GM06990 (cell line): ENCODE measurements around the gene DNHD1.
A peak's percentile ranks its signal among the peaks of the same experiment; 100 is the strongest.

ENCODE experiments used
- DNase-seq: peaks from one replicate; pipeline ENCODE4 v3.0.0-alpha.2; 2011; ENCODE audit not compliant: insufficient read length; ENCODE audit errors: extremely low read depth
- H3K27me3 ChIP-seq: replicated peaks from 2 replicates; pipeline ENCODE4 v1.6.0; 2011; ENCODE audit warnings: low read length; ENCODE audit not compliant: control insufficient read depth, insufficient read depth
- H3K36me3 ChIP-seq: 2 replicates; pipeline ENCODE4 v1.5.1; 2011; ENCODE audit warnings: low read length; ENCODE audit not compliant: control insufficient read depth, insufficient read depth
- H3K4me3 ChIP-seq: replicated peaks from 2 replicates; pipeline ENCODE4 v1.5.1; 2011; ENCODE audit warnings: low read depth, mild to moderate bottlenecking, control low read depth, low read length
- TF ChIP-seq, protein P1 (sequence below): IDR thresholded peaks from 2 replicates; pipeline ENCODE4 v1.5.1; 2011; ENCODE audit warnings: low read length, control low read depth, mild to moderate bottlenecking, inconsistent platforms; ENCODE audit not compliant: insufficient read depth, poor library complexity, severe bottlenecking

DNHD1 gene

GRCh38 chr11:6610591-6610990 is 113.5 kb downstream of the DNHD1 start:
- H3K4me3 ChIP-seq = no peak overlapping the region
- H3K27me3 ChIP-seq = no peaks in the 10 kb centered on the region
- TF ChIP-seq, protein P1, sequence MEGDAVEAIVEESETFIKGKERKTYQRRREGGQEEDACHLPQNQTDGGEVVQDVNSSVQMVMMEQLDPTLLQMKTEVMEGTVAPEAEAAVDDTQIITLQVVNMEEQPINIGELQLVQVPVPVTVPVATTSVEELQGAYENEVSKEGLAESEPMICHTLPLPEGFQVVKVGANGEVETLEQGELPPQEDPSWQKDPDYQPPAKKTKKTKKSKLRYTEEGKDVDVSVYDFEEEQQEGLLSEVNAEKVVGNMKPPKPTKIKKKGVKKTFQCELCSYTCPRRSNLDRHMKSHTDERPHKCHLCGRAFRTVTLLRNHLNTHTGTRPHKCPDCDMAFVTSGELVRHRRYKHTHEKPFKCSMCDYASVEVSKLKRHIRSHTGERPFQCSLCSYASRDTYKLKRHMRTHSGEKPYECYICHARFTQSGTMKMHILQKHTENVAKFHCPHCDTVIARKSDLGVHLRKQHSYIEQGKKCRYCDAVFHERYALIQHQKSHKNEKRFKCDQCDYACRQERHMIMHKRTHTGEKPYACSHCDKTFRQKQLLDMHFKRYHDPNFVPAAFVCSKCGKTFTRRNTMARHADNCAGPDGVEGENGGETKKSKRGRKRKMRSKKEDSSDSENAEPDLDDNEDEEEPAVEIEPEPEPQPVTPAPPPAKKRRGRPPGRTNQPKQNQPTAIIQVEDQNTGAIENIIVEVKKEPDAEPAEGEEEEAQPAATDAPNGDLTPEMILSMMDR = no peak
- H3K36me3 ChIP-seq = peaks cover 21% of the 10 kb centered on the region
- no peak for DNase-seq

GRCh38 chr11:6611092-6611962 is 114.2 kb downstream of the DNHD1 start:
- Histone ChIP-seq H3K27me3 (no peaks in the 10 kb centered on the region), H3K36me3 (peaks cover 25% of the 10 kb centered on the region), H3K4me3 (peak overlapping the region; percentile 62)
- TF ChIP-seq, protein P1 = no peak
- peak; percentile 54 for DNase-seq

DNA sequence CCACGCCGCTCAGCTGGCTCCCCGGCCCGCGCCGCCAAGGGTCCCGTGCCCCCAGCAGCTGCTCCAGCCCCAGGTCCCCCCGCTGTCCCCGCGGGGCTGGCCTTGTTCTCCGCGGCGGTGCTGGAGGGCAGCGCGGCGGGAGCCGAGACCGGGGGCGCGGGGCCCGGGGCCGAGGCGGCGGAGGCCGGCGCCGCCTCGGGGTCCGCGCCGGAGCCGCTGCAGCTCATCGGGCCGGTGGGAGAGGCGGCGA is 114.8 kb downstream of the DNHD1 start:
- H3K36me3 ChIP-seq = peaks cover 25% of the 10 kb centered on the region
- TF ChIP-seq, protein P1 = no peak
- no peaks in the 10 kb centered on the region for H3K27me3 ChIP-seq
- peak overlapping the region; percentile 62 for H3K4me3 ChIP-seq
- no peak for DNase-seq

- peak within 1 kb of the TSS; percentile 62 for H3K4me3 ChIP-seq
- H3K27me3 ChIP-seq = no peaks in the 10 kb centered on the region
- DNase-seq = peak; percentile 96
- H3K36me3 ChIP-seq = peaks cover 25% of the 10 kb centered on the region
- TF ChIP-seq, protein P1 = peak; percentile 50
These were observed 115.3 kb downstream of the DNHD1 start, which contains the start of gene TAF10 for GRCh38 chr11:6612213-6613041. Gene TAF10 (minus strand): TSS chr11:6612216. CDS start chr11:6612189, 27 bp downstream.

DNA sequence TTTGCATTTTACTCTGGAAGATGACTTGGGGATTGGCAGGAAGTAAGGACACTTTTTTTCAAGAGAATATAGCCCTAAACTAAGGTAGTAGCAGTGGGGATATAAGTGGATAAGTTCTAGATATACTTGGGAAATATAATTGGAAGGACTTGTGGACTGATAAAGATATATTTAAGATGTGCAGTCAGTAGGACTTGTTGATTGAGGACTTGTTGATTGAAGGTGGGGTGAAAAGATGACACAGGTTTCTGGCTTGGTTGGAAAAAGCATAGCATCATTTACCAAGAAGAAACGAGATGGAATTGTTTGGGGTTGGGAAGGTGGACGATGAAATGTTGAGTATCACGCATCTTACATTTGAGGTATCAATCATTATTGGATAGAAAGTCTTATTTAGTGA is 116.4 kb downstream of the DNHD1 start:
- no peak for DNase-seq
- no peaks in the 10 kb centered on the region for H3K27me3 ChIP-seq
- peaks cover 20% of the 10 kb centered on the region for H3K36me3 ChIP-seq
- TF ChIP-seq, protein P1 = no peak
- no peak overlapping the region for H3K4me3 ChIP-seq
